Heart right ventricle (tissue), 16 donors: Measurements from ENCODE around the gene PLXNB3. TPM values are rescaled to one million over a fixed set of nuclear protein-coding genes. Genes with fewer than 3 reads are reported as not detected.

Source experiments
- ATAC-seq, 8 donors: fragments of 200-7000 bp; cut with Tn5 transposase; one replicate each; pipeline ENCODE4 v1.9.1; 2020; ENCODE audit warnings: mild to moderate bottlenecking in 8 of 8, moderate library complexity in 8 of 8, moderate number of reproducible peaks in 1 of 8
- DNase-seq, 2 donors: peaks; one replicate each; pipeline ENCODE4 v3.0.0-alpha.2; 2020
- H3K27ac ChIP-seq, 10 donors: fragments of 200-600 bp; sonication (generic) in 2 of 10; one replicate each; pipeline versions ENCODE4 v1.5.0 to v1.8.0; 2020 to 2022; ENCODE audit warnings: mild to moderate bottlenecking in 3 of 10
- H3K27me3 ChIP-seq, 7 donors: fragments of 200-600 bp; one replicate each; pipeline ENCODE4 v1.8.0; 2021 to 2022; ENCODE audit warnings: mild to moderate bottlenecking in 2 of 7
- H3K36me3 ChIP-seq, 9 donors: fragments of 200-600 bp; sonication (generic) in 1 of 9; one replicate each; pipeline versions ENCODE4 v1.5.0 to v1.8.0; 2020 to 2022; ENCODE audit warnings: mild to moderate bottlenecking in 2 of 9
- H3K4me1 ChIP-seq, 9 donors: fragments of 200-600 bp; sonication (generic) in 1 of 9; one replicate each; pipeline versions ENCODE4 v1.5.0 to v1.8.0; 2020 to 2022; ENCODE audit warnings: mild to moderate bottlenecking in 4 of 9
- H3K4me3 ChIP-seq, 10 donors: fragments of 200-600 bp; sonication (generic) in 2 of 10; one replicate each; pipeline versions ENCODE4 v1.5.0 to v1.8.0; 2020 to 2022; ENCODE audit warnings: mild to moderate bottlenecking in 7 of 10, moderate library complexity in 2 of 10
- H3K9me3 ChIP-seq, 11 donors: fragments of 200-600 bp in 10 of 11; sonication (generic) in 2 of 11; one replicate each; pipeline versions ENCODE4 v1.5.0 to v1.8.0; 2013 to 2022; ENCODE audit warnings: mild to moderate bottlenecking in 2 of 11, control low read depth in 1 of 11, moderate library complexity in 1 of 11
- CTCF ChIP-seq, 9 donors: fragments of 200-600 bp; sonication (generic) in 2 of 9; IDR thresholded peaks; one replicate each; pipeline versions ENCODE4 v1.5.0 to v1.8.0; 2021 to 2022; ENCODE audit warnings: antibody characterized with exemption in 9 of 9, mild to moderate bottlenecking in 5 of 9, moderate library complexity in 1 of 9
- WGBS, 2 donors: extraction: QIAGEN DNeasy Blood & Tissue Kit; methylation state at CpG; one replicate each; pipeline ENCODE4 v1.1.7; 2013; ENCODE audit warnings: inconsistent platforms in 1 of 2; 5-methylcytosine and 5-hydroxymethylcytosine counted together
- intact Hi-C, 10 donors: fragments of 100-400 bp; cut with DNase I; formaldehyde crosslinking; loops; one replicate each; pipeline versions ENCODE4 v1.11.1 to v1.14.2; 2022
- polyA plus RNA-seq, 2 donors: library from polyadenylated mRNA; stranded (reverse); fragments of 200-250 nt; gene quantifications; one replicate each; pipeline ENCODE4 v1.2.3, GENCODE V29; 2013
- total RNA-seq, 10 donors: library from RNA; stranded (reverse); fragmentation: NEBNext Ultra II Directional in 3 of 10; extraction: Animal tissue kit (Norgen Biotek cat#: 25700) in 3 of 10; gene quantifications; one replicate each; pipeline versions ENCODE4 v1.2.1 to v1.2.4, GENCODE V29; 2021 to 2023
- donor health status: Arrhythmogenic right ventricular cardiomyopathy.
- donor health status: ischemic (EF 13 %, LVEDD 7.1; RV severe dilation, severe dysfunction).
- donor health status: healthy with polysubstance abuse.
- donor health status: DM: no; HTN: yes; CAD: no.
- donor health status: DM: no; HTN: no; CAD: no.
- donor health status: ischemic (EF 25% LVEDD 6.9; RV normal size, moderate dysfunction).
- donor health status: ischemic (EF 25% LVEDD 5.7; RV mildly dilated, moderate dysfunction).
- donor health status: healthy.
- donor health status: DM: yes; HTN: yes; CAD: no.
- donor health status: Ischemic cardiomyopathy.
- donor health status: ischemic (EF 35%, LVEDD 5.7; RV mildly dilated, moderate dysfunction).
- donor health status: nonischemic (EF 11% LVEDD 7.7; RV severe dilation, severe dysfunction).
- donor health status: DM: yes; HTN: yes; CAD: no.
- donor health status: PGD.
- donor health status: ischemic (EF 29% LVEDD 5.4; RV normal size, mild dysfunction).
- donor health status: nonischemic (EF 23%, LVEDD 6.1; RV moderate dilation, normal function).

The PLXNB3 gene
- total and polyA plus RNA-seq, 12 donors = 1.1 to 8.1 (median 4.3) TPM

DNA sequence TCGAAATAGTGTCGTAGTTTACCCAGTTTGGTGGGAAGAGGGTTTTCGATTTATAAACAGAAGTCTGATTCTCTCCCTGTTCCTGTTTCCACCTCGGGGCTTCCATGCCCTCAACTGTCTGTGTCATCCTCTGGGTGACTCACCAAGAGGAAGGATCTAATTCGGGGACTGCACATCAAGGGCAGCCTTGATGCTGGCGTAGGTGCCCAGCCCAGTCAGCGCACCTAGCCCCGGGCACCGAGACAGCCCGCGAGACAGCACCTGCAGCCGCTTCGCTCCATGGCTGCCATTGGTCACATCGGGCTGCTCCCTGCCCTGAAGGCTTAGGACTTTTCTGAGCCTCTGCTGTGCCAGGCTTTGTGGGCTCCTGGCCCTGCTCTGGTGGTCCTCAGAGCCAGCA is 31.6 kb upstream of the PLXNB3 start:
- peaks cover 0 to 24% (median 8%) of the 10 kb centered on the region in 9 donors for H3K4me1 ChIP-seq
- DNase-seq (no peak), ATAC-seq (no peak)
- no peaks in the 10 kb centered on the region for H3K27me3 ChIP-seq
- TF ChIP-seq CTCF (IDR thresholded peaks at IDR 0.05) = no peak
- peaks cover 0 to 43% (median 0%) of the 10 kb centered on the region in 9 donors for H3K36me3 ChIP-seq
- no peak overlapping the region for H3K4me3 ChIP-seq
- H3K9me3 ChIP-seq = peaks cover 0 to 8% (median 0%) of the 10 kb centered on the region in 11 donors
- WGBS, 2 donors = 92 to 94% methylated on average over 12 to 14 of the region's 14 CpGs
- H3K27ac ChIP-seq = no peak overlapping the region
- intact Hi-C loops = no loop called here

GRCh38 chrX:153733651-153734240 is 30.3 kb upstream of the PLXNB3 start:
- peaks cover 0 to 43% (median 0%) of the 10 kb centered on the region in 9 donors for H3K36me3 ChIP-seq
- no peak overlapping the region for H3K27ac ChIP-seq
- no peak overlapping the region for H3K4me3 ChIP-seq
- no peak for TF ChIP-seq CTCF (IDR thresholded peaks at IDR 0.05)
- intact Hi-C loops = no loop called here
- DNase-seq (no peak), ATAC-seq (no peak)
- H3K27me3 ChIP-seq = no peaks in the 10 kb centered on the region
- 85 to 93% methylated on average over 5 to 15 of the region's 15 CpGs for WGBS, 2 donors
- H3K9me3 ChIP-seq = peaks cover 0 to 8% (median 0%) of the 10 kb centered on the region in 11 donors
- H3K4me1 ChIP-seq = peaks cover 0 to 14% (median 0%) of the 10 kb centered on the region in 9 donors

GRCh38 chrX:153734871-153735270 is 29.2 kb upstream of the PLXNB3 start:
- Histone ChIP-seq H3K36me3 (peaks cover 0 to 35% (median 0%) of the 10 kb centered on the region in 9 donors), H3K9me3 (peaks cover 0 to 8% (median 0%) of the 10 kb centered on the region in 11 donors), H3K4me3 (no peak overlapping the region), H3K27me3 (no peaks in the 10 kb centered on the region), H3K4me1 (peaks cover 0 to 14% (median 0%) of the 10 kb centered on the region in 9 donors), H3K27ac (no peak overlapping the region)
- no peak for TF ChIP-seq CTCF (IDR thresholded peaks at IDR 0.05)
- ATAC-seq (no peak), DNase-seq (no peak)
- intact Hi-C loops = no loop called here
- 99 to 100% methylated on average over 2 of the region's 2 CpGs for WGBS, 2 donors

DNA sequence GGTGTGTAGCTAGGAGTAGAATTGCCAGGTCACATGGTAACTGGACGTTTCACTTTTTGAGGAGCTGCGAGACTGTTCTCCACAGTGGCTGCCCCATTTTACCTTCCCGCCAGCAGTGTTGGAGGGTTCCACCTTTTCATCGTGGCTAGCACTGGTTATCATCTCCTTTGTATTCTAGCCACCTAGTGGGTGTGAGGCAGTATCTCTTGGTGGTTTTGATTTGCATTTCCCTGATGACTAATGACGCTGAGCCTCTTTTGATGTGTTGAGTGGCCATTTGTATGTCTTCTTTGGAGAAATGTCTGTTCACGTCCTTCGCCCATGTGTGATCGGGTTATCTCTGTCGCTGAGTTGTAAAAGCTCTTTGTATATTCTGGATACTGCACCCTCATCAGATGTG is 28.8 kb upstream of the PLXNB3 start:
- WGBS, 2 donors = 82% methylated on average over 9 of the region's 9 CpGs
- Histone ChIP-seq H3K4me1 (peaks cover 0 to 14% (median 0%) of the 10 kb centered on the region in 9 donors), H3K9me3 (peaks cover 0 to 8% (median 0%) of the 10 kb centered on the region in 11 donors), H3K4me3 (no peak overlapping the region), H3K27ac (no peak overlapping the region), H3K27me3 (no peaks in the 10 kb centered on the region), H3K36me3 (peaks cover 0 to 31% (median 0%) of the 10 kb centered on the region in 9 donors)
- no peak for DNase-seq
- intact Hi-C loops = no loop called here
- no peak for TF ChIP-seq CTCF (IDR thresholded peaks at IDR 0.05)
- no peak for ATAC-seq
